ENCODE results near the gene VPS16.

VPS16 gene

DNA sequence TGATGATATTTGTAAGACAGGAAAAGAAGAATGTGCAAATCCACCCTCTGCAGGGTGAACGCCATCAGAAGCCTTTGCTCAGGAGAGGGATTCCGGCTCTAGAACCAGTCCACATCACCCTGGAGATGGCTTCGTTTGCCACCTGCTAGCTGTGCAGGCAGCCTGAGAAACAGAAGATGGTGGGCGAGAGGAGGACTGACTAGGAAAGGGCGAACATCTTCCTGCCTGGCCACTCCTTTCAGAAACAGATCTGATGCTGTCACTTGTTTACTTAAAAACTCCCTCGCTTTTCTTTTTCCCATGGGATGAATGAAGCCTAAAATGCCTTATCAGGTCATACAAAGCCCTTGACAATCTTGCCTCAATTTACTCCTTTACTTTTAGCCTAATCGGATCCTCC lies 33.9 kb downstream of the VPS16 start (continued):
- TF ChIP-seq ELK4 (IDR thresholded peaks at IDR 0.05; ENCODE audit: borderline replicate concordance, low read depth, low read length) (no peak), ZFHX2 (tag by site-specific recombination; conservative IDR thresholded peaks at IDR 0.05) (peak; percentile 29; the same call in 1 of the 2 replicates), FEZF1 (tag by site-specific recombination; IDR thresholded peaks at IDR 0.05) (no peak), ZFP69B (tag by site-specific recombination; IDR thresholded peaks at IDR 0.05) (no peak), ZNF311 (tag by site-specific recombination; IDR thresholded peaks at IDR 0.05; ENCODE audit: borderline replicate concordance) (no peak), ZNF184 (tag by site-specific recombination; IDR thresholded peaks at IDR 0.05) (no peak), ZNF521 (tag by site-specific recombination; IDR thresholded peaks at IDR 0.05) (no peak), ZEB2 (tag by site-specific recombination; IDR thresholded peaks at IDR 0.05) (peak; percentile 46; the same call in 1 of the 2 replicates), KLF17 (tag by site-specific recombination; IDR thresholded peaks at IDR 0.05) (peak; percentile 73; the same call in 1 of the 2 replicates), ZNF239 (tag by site-specific recombination; IDR thresholded peaks at IDR 0.05) (no peak)
- TF ChIP-seq, protein P1, sequence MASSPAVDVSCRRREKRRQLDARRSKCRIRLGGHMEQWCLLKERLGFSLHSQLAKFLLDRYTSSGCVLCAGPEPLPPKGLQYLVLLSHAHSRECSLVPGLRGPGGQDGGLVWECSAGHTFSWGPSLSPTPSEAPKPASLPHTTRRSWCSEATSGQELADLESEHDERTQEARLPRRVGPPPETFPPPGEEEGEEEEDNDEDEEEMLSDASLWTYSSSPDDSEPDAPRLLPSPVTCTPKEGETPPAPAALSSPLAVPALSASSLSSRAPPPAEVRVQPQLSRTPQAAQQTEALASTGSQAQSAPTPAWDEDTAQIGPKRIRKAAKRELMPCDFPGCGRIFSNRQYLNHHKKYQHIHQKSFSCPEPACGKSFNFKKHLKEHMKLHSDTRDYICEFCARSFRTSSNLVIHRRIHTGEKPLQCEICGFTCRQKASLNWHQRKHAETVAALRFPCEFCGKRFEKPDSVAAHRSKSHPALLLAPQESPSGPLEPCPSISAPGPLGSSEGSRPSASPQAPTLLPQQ (tag by site-specific recombination; IDR thresholded peaks at IDR 0.05): no peak

DNA sequence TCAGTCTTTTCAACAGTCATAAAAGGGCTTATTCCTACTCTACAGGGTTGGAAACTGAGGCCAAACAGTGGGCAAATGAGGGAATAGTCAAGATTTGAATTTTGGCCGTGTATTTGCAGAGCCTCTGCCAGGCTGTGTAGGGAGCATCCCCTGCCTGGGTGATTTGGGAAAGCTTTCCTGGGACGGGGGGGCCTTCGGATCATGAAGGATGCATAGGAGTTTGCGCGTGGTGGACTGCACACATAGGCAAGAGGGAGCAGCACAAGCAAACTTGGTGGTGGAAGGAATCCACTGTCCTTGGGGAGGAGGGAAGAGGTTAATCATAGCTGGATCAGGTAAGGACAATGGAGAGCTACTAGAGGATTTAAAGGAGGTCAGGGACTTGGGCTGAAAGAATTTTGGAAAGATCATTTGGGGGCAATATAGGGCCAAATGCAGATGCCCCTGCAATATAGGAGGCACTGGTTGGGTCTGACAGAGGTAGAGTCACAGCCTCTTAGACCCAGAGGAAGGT lies 35.2 kb downstream of the VPS16 start:
- ChIA-PET CTCF (interaction anchor here (0.5 to 1.7 kb wide), 5 partner anchors 10 to 508 kb away, joined by 3 to 8 read pairs (median 3); no protein-coding TSS in a partner anchor), POLR2A (interaction anchor here (0.5 kb wide), 1 partner anchor 19 kb away, joined by 3 read pairs; no protein-coding TSS in a partner anchor)
- peaks cover 23% of the 10 kb centered on the region for H3K4me1 ChIP-seq (ENCODE audit: control insufficient read depth, insufficient read depth, low read length)
- peaks cover 4 to 7% of the 10 kb centered on the region in 2 experiments; a peak in 2 of 3 replicates for H3K36me3 ChIP-seq (ENCODE audit: control insufficient read depth in 2 of 2, insufficient read depth in 1 of 2, low read length in 2 of 2)
- TF ChIP-seq RBAK (tag by site-specific recombination; IDR thresholded peaks at IDR 0.05): no peak
- TF ChIP-seq ZBTB17 (tag by site-specific recombination; IDR thresholded peaks at IDR 0.05): no peak
- TF ChIP-seq BCL11B (tag by site-specific recombination; IDR thresholded peaks at IDR 0.05; ENCODE audit: low read depth): no peak
- TF ChIP-seq, protein P2, sequence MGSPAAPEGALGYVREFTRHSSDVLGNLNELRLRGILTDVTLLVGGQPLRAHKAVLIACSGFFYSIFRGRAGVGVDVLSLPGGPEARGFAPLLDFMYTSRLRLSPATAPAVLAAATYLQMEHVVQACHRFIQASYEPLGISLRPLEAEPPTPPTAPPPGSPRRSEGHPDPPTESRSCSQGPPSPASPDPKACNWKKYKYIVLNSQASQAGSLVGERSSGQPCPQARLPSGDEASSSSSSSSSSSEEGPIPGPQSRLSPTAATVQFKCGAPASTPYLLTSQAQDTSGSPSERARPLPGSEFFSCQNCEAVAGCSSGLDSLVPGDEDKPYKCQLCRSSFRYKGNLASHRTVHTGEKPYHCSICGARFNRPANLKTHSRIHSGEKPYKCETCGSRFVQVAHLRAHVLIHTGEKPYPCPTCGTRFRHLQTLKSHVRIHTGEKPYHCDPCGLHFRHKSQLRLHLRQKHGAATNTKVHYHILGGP (tag by site-specific recombination; IDR thresholded peaks at IDR 0.05): no peak
- no peak for TF ChIP-seq ZNF521 (tag by site-specific recombination; IDR thresholded peaks at IDR 0.05)
- TF ChIP-seq, protein P3, sequence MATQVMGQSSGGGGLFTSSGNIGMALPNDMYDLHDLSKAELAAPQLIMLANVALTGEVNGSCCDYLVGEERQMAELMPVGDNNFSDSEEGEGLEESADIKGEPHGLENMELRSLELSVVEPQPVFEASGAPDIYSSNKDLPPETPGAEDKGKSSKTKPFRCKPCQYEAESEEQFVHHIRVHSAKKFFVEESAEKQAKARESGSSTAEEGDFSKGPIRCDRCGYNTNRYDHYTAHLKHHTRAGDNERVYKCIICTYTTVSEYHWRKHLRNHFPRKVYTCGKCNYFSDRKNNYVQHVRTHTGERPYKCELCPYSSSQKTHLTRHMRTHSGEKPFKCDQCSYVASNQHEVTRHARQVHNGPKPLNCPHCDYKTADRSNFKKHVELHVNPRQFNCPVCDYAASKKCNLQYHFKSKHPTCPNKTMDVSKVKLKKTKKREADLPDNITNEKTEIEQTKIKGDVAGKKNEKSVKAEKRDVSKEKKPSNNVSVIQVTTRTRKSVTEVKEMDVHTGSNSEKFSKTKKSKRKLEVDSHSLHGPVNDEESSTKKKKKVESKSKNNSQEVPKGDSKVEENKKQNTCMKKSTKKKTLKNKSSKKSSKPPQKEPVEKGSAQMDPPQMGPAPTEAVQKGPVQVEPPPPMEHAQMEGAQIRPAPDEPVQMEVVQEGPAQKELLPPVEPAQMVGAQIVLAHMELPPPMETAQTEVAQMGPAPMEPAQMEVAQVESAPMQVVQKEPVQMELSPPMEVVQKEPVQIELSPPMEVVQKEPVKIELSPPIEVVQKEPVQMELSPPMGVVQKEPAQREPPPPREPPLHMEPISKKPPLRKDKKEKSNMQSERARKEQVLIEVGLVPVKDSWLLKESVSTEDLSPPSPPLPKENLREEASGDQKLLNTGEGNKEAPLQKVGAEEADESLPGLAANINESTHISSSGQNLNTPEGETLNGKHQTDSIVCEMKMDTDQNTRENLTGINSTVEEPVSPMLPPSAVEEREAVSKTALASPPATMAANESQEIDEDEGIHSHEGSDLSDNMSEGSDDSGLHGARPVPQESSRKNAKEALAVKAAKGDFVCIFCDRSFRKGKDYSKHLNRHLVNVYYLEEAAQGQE (tag by site-specific recombination; IDR thresholded peaks at IDR 0.05): peak; percentile 63
- peak; percentile 88 for TF ChIP-seq ZFP3 (tag by site-specific recombination; IDR thresholded peaks at IDR 0.05; ENCODE audit: low read depth)
- no peaks in the 10 kb centered on the region for H3K9me3 ChIP-seq (ENCODE audit: control insufficient read depth, insufficient read depth, low read depth, low read length)
- no peak overlapping the region for H3K27ac ChIP-seq (ENCODE audit: extremely low read depth, low read depth, low read length)
- H3K4me3 ChIP-seq (ENCODE audit: low read depth, low read length): no peak overlapping the region
